Measurements from ENCODE around the gene PTS.
"Not testable (repeated sequence)": the region's sequence is repeated elsewhere in the genome, so short reads cannot be mapped to it uniquely, and the experiment has no call there.

PTS gene

DNA sequence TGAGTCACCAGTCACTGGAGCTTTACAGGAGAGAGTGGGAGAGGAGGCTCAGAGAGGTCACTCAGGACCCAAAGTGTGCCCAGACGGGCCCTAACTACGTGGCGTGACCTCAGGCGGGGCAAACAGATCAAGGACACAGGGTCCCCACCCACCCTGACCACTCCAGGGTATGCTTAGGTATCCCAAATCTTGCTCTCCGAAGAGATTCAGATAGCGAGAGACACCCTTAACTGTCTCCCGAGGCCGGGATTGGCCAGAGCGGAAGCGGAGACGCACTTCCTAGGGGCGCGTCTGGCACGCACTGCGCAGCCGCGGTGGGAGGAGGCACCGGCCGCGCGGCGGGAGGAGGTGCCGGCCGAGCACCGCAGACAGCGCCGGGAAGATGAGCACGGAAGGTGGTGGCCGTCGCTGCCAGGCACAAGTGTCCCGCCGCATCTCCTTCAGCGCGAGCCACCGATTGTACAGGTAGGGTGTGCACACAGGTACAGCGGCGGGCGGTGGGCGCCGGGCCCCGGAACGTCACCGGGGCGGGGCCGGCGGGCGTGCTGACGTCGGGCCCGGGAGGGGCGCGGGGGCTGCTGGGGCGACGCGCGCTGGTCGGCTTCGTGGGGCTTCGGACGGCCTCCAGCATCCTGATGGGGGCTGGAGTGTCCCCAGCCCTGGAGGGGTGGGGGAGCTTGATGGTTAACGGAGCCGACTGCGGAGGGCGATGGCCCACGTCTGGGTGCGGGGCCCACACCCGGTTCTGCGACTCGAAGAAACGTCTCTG lies at the start of gene PTS:
Gene PTS (plus strand): TSS at position 367 of the 769 bp plus-strand sequence. CDS start 16 bp downstream, at position 383.
- peak; percentile 84 for DNase-seq

DNA sequence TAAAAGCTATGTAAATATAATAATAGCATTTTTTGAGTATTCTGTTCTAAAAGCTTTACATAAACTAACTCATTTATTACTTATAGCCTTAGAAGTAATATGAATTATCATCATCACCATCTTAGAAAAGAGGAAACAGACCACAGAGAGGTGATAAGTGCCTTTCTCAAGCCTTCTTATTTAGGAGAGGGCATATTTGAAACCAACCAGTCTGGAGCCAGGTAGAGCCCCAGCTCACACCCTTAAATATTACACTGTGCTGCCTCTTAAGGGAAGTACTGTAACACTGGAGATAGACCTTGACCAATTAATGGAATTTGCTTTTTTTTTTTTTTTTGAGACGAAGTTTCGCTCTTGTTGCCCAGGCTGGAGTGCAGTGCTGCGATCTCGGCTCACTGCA lies 48.6 kb upstream of the PTS start:
- no peak for DNase-seq

- DNase-seq: no peak
Measured at GRCh38 chr11:112178428-112178827, 47.8 kb upstream of the PTS start.

GRCh38 chr11:112178936-112179335 lies 47.3 kb upstream of the PTS start:
- DNase-seq: peak; percentile 52

DNA sequence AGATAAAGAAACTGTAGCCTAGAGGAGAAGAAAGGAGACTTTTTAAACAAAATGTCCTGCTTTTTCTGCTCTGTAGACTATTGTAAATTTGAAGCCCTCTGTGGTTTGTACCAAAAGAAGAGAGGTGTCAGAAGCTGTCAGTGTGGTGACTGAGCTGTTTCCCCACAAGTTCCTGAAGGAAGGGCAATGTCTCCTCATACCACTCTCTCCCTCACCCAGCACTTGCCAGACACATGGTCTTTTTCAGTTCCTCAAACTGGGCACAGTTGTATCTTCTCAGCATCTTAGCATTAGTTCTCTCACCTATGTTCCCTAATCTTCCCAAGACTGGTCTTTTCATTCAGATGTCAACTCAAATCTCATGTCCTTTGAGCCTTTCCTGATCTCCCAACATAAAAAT lies 46.6 kb upstream of the PTS start:
- DNase-seq: peak; percentile 93

- DNase-seq: no peak
Measured at GRCh38 chr11:112182867-112183266, 43.4 kb upstream of the PTS start.

DNA sequence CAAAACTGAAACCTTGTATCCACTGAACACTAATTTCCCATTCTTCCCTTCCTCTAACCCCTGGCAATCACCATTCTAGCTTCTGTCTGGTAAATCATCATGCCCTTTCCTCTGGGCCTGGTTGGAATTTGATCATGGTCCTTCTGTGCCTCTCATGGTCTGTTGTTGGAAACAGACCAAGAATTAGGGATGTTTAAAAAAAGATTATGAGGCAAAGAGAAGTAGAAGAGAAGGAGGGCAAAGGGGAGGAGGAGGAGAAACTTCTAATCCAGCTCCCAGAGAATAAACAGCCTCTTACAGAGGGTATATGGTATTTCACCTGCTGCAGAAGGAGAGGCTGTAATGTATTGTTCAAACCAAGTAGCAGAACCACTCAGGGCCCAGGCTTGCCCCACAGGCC lies 40.3 kb upstream of the PTS start:
- DNase-seq: no peak

DNA sequence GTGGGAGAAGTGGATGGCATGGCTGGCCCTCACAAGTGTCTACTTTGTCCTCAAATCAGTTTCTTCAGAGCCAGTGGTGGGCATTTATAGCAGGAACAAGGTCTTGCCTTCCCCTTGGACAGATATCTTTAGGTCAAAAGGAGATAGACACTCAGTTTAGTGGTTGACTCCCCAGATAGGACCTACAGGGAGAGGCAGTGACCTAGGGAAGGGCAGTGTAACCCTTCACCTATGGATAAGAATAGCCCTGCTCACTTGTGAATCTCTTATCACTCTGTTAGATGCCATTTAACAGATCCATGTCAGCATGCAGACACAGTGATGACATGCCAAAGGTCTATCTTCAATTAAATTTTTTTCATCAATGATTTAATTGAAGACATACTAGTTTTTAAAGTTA lies 39.9 kb upstream of the PTS start:
- no peak for DNase-seq

DNA sequence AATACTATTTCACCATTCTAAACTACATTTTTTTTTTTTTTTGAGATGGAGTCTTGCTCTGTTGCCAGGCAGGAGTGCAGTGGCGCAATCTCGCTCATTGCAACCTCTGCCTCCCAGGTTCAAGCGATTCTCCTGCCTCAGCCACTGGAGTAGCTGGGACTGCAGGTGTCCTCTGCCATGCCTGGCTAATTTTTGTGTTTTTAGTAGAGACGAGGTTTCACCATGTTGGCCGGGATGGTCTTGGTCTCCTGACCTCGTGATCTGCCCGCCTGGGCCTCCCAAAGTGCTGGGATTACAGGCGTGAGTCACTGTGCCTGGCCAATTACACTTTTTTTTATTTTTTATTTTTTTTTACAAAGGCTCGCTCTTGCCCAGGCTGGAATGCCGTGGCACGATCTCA lies 31.1 kb upstream of the PTS start:
- DNase-seq: not testable (repeated sequence)

DNA sequence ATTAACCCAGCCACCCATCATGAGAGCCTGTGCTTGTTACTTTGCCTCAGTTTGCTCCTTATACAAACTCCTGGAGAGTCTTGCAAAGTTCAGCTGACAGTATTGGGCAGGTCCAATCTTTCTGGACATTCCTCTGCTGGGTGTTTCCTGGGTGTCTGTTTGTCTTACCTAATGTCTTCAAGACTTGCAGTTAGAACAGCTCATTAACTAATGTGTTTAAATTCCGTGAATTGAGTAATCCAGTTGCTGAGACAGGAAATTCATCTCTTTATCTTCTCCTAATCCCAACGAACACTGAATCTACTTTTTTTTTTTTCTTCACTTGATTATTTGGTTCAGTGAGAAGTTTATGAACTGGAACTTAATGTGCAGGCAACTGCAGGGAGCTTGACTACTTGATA lies 30.3 kb upstream of the PTS start:
- DNase-seq: no peak

- no peak for DNase-seq
Measured at GRCh38 chr11:112196519-112197087, 29.6 kb upstream of the PTS start.

GRCh38 chr11:112199101-112199500 lies 27.1 kb upstream of the PTS start:
- not testable (repeated sequence) for DNase-seq

- peak; percentile 38 for DNase-seq
Measured at GRCh38 chr11:112200252-112200651, 26.0 kb upstream of the PTS start.

DNA sequence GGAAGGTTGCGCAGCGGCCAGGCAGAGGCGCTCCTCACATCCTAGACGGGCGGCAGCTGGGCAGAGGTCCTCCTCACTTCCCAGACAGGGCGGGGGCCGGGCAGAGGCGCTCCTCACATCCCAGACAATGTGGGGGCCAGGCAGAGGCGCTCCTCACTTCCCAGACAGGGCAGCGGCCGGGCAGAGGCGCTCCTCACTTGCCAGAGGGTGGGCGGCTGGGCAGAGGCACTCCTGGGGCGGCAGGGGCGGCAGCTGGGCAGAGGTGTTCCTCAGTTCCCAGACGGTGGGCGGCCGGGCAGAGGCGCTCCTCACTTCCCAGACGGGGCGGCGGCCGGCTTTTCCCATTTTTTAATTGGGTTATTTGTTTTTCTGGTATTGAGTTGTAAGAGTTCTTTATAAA lies 20.2 kb upstream of the PTS start:
- no peak for DNase-seq

DNA sequence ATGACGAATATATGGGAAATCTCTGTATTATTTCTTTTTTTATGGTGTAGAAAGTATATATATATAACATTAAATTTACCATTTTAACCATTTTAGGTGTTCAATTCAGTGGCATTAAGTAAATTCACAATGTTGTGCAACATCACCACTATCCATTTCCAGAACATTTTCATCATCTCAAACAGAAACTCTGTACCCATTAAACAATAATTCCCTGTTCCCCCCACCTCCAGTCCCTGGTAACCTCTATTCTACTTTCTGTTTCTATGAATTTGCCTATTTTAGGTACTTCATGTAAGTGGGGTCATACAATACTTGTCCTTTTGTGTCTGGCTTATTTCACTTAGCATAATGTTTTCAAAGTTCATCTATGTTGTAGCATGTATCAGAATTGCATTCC lies 15.3 kb upstream of the PTS start:
- no peak for DNase-seq

- DNase-seq: no peak
Measured at GRCh38 chr11:112211536-112211935, 14.7 kb upstream of the PTS start.

DNA sequence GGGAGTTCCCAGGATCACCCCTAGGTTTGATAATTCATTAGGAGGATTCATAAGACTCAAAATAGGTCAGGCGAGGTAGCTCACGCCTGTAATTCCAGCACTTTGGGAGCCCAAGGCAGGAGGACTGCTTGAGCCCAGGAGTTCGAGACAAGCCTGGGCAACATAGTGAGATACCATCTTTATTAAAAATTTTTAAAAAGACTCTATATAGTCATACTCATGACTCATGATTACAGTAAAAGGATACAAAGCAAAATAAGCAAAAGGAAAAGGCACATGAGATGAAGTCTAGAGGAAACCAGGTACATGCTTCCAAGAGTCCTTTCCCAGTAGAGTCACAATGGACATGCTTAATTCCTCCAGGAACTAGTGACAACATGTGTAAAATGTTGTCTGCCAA lies 13.9 kb upstream of the PTS start:
- no peak for DNase-seq

GRCh38 chr11:112212710-112213109 lies 13.5 kb upstream of the PTS start:
- no peak for DNase-seq

DNA sequence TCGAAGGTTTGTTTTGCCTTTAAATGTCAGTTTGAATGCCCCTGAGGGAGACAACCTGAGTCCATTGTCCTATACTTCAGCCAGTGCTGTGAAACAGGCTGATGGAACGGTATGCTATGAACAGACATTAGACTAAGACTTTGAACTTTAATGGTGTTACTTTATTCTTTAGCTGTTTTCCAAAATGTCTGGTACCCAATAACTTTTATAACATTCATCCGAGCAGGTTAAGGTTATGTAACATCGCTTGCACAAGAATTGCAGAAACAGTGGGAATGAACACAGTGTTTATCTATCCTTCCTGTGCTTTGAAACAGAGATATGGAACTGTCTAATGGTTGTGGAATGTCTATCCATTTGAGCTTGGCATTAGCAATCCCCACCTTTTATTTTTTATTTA lies 12.5 kb upstream of the PTS start:
- no peak for DNase-seq

DNA sequence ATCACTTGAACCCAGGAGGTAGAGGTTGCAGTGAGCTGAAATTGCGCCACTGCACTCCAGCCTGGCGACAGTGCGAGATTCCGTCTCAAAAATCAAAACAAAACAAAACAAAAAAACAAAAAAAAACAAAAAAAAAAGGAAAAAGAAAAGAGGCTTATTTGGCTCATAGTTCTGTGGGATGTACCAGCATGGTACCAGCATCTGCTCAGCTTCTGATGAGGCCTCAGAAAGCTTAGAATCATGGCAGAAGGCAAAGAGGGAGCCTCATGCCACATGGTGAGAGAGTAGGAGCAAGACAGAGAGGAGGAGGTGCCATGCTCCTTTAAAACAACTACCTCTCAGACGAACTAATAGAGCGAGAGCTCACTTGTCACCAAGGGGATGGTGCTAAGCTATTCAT lies 10.6 kb upstream of the PTS start:
- no peak for DNase-seq

DNA sequence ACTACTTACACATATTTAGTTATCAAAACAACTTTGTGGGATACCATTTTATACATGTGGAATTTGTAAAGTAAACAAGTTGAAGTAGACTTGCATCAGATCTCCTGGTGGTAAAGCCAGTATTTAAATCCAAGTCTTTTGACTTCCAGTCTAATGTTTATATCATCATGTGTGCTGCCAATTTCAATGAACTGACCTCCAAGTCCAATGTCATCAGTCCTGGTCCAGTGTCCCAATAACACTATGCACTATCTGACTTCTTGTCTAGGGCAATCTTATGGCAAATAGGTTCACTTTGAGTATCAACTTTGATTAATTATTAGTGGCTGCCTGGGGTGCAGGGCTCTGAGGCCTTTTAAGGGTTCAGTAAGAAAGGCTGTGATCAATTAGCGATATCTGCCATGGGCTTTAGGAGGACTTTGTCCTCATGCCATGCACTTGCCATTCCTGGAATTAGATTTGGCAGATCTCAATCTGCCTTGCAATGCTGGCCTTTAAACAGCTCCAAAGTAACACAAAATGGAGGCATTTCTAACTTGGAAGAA lies 9.6 kb upstream of the PTS start:
- DNase-seq: no peak

DNA sequence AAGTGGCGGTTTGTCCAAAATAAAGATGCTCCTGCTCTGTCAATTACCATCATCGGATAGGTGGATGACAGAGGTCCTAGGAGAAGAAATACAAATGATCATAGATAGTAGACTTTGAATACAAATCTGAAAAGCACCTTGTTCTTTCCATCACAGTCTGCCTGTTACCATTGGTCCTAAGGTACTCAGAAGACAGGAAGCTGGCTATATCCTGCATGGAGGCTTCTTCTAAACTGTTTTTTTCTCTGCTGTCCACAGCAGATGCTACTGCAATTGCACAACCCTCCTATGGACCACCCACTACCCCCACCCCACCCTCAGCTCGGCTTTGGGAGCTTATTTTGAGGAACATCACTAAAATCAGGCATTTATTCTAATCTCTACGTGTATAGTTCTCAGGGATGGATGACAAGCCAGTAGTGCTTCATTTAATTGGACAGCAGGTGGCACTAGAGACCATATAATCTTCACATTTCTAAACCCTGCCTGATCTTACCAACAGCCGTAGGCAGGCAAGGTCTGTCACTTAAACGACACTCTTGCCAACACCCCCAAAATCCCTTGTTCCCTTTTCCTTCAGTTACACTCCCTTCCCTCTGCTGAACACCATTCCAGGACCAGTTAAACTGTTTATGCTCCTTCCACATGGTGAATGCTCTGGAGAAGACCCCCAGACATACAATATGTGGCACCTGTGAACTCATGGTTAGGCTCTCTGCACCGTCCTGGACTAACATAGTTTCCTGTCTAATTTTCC lies 6.6 kb upstream of the PTS start:
- peak; percentile 76 for DNase-seq

DNA sequence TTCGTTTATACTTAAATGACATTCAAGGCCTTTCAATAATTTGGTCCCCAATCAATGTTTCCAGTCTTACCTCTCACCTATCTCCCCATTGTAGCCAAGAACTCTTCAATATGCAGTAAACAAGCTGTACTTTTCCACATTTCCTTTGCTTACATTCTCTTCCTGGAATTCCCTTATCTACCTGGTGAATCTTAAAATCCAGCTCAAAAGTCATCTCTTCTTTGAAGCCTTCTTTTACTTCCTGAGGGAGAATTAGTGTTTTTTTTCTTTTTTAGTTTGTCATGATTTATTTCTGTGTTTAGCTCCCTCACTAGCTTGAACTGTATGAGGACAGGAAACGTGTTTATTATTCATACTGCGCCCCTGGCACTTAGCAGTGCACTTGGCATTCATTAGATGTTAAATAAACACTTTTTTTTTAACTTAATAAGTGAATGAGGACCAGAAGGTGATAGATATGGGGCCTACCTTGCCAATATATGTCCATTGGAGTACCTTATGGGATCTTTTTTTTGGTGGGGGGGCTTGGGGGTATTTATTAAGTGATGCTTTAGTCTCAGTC lies 4.9 kb upstream of the PTS start:
- DNase-seq: no peak

GRCh38 chr11:112222303-112222702 lies 3.9 kb upstream of the PTS start:
- DNase-seq: peak; percentile 69

Measured in MV-4-11 (cell line).